Naive B cell (primary cell): ENCODE measurements around the gene LEPROT. TPM values are rescaled to one million over a fixed set of nuclear protein-coding genes. Genes with fewer than 3 reads are reported as not detected.
"Not testable (repeated sequence)": the region's sequence is repeated elsewhere in the genome, so short reads cannot be mapped to it uniquely, and the experiment has no call there.

Source experiments
- ATAC-seq, 2 donors: fragments of 150-1000 bp; cut with Tn5 transposase; 2 replicates each; pipeline ENCODE4 v1.10.0; 2021; ENCODE audit warnings: low read depth in 2 of 2, mild to moderate bottlenecking in 2 of 2, moderate library complexity in 2 of 2
- DNase-seq: peaks from one replicate; pipeline ENCODE4 v3.0.0; 2022
- H3K27ac Mint-ChIP-seq, 6 donors: one replicate each; pipeline ENCODE4 v1.8.0; 2020 to 2022; ENCODE audit warnings: mild to moderate bottlenecking in 6 of 6, mixed read lengths in 6 of 6, moderate library complexity in 5 of 6, inconsistent platforms in 2 of 6
- H3K27me3 Mint-ChIP-seq, 3 donors: one replicate each; pipeline ENCODE4 v1.8.0; 2021 to 2022; ENCODE audit warnings: mixed read lengths in 3 of 3, mild to moderate bottlenecking in 1 of 3
- H3K36me3 Mint-ChIP-seq, 2 donors: one replicate each; pipeline ENCODE4 v1.8.0; 2020 to 2022; ENCODE audit warnings: mixed read lengths in 2 of 2, inconsistent platforms in 1 of 2, mild to moderate bottlenecking in 1 of 2
- H3K4me1 Mint-ChIP-seq, 3 donors: one replicate each; pipeline ENCODE4 v1.8.0; 2020 to 2022; ENCODE audit warnings: mixed read lengths in 3 of 3, inconsistent platforms in 1 of 3, mild to moderate bottlenecking in 1 of 3, moderate library complexity in 1 of 3
- H3K4me3 Mint-ChIP-seq, 8 donors: one replicate each; pipeline ENCODE4 v1.8.0; 2020 to 2022; ENCODE audit warnings: mild to moderate bottlenecking in 8 of 8, mixed read lengths in 8 of 8, moderate library complexity in 8 of 8, inconsistent platforms in 2 of 8
- H3K9me3 Mint-ChIP-seq, 7 donors: one replicate each; pipeline ENCODE4 v1.8.0; 2020 to 2022; ENCODE audit warnings: mixed read lengths in 7 of 7, mild to moderate bottlenecking in 5 of 7, inconsistent platforms in 2 of 7, moderate library complexity in 1 of 7
- polyA plus RNA-seq, 6 donors: library from polyadenylated mRNA; unstranded; fragments of 300-500 nt; fragmentation: Illumina TruSeq; gene quantifications; one replicate each; pipeline ENCODE4 v1.2.3, GENCODE V29; 2021; ENCODE audit warnings: low read depth in 6 of 6

LEPROT gene
- polyA plus RNA-seq, 6 donors from 2014 or later: 7.9 to 11.1 (median 8.1) TPM; not detected in 1

DNA sequence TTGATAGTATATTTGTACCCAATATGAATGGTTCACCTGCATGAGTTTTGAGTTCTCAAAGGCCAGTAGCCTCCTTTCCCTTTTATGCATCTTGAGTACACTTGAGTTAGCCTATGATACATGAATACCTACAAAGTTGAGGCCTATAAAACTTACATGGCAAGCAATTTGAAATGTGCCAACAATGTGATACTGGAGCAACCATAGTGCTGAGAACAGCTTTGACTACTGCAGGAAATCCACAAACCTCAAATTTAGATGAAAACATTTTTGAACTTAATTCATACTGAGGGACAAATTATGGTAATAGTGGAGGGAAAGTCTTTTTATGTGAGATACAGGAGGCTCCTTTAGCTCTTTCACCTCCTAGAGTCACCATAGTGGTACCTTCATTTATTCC, 37.4 kb downstream of the LEPROT start:
- Mint-ChIP-seq H3K36me3 (peaks cover 9 to 13% of the 10 kb centered on the region in 2 donors), H3K9me3 (peaks cover 7 to 19% (median 10%) of the 10 kb centered on the region in 7 donors), H3K4me1 (peaks cover 0 to 5% (median 2%) of the 10 kb centered on the region in 3 donors), H3K27ac (no peak overlapping the region), H3K27me3 (peaks cover 0 to 6% (median 5%) of the 10 kb centered on the region in 3 donors), H3K4me3 (no peak overlapping the region)
- DNase-seq: no peak
- no peak for ATAC-seq

DNA sequence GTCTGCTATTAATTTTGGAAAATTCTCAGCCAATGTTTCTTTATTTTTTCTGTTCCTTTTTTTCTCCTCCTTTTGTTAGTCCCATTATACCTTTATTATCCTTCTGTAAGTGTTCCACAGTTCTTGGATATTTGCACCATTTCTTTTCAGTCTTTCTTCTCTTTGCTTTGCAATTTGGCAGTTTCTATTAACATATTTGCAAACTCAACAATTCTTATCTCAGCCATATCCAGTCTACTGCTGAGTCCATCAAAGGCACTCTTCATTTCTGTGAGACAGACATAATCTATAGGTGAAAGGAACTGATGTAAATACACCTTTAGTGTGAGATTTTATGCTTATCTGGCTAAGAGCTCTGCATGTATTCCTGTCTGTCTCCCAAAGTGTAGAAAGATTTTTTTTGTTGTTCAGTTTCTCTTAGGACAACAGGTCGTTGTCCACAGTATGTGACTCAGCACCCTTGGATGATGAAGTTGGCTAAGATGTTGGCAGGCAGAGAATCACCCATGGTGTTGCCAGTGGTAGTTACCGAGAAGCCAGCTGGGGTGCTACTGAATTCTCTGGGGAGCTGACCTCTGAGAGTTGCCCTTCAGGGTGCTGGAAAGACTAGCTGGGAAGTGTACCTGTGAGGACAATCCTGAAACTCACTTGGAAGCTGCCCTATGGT, 38.4 kb downstream of the LEPROT start:
- H3K36me3 Mint-ChIP-seq: peaks cover 13 to 14% of the 10 kb centered on the region in 2 donors
- peak overlapping the region in 1 of 6 donors; percentile 34 for H3K27ac Mint-ChIP-seq
- DNase-seq (no peak), ATAC-seq (no peak)
- no peak overlapping the region for H3K4me3 Mint-ChIP-seq
- H3K9me3 Mint-ChIP-seq: peaks cover 6 to 25% (median 14%) of the 10 kb centered on the region in 7 donors
- peaks cover 0 to 6% (median 5%) of the 10 kb centered on the region in 3 donors for H3K27me3 Mint-ChIP-seq
- H3K4me1 Mint-ChIP-seq: peaks cover 0 to 5% (median 2%) of the 10 kb centered on the region in 3 donors

DNA sequence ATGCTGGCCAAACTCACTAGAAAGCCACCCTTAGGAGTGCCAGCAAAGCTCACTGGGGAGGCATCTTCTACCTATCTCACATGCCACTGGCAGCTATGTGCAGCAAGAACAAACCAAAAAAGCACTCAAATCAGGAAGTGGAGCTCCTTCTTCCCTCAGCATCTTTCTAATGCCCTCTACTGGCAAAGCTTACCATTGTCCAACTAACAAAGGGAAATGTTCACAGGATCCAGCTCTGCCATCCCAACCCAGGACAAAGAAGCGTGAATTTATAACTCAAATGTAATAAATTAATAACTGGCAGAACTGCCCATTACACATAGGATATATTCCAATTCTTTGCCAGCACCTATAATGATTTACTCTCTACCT, 38.9 kb downstream of the LEPROT start:
- Mint-ChIP-seq H3K9me3 (peaks cover 6 to 25% (median 14%) of the 10 kb centered on the region in 7 donors), H3K27ac (no peak overlapping the region), H3K4me1 (peaks cover 0 to 5% (median 2%) of the 10 kb centered on the region in 3 donors), H3K4me3 (no peak overlapping the region), H3K27me3 (peaks cover 0 to 6% (median 5%) of the 10 kb centered on the region in 3 donors), H3K36me3 (peaks cover 13 to 14% of the 10 kb centered on the region in 2 donors)
- no peak for DNase-seq
- ATAC-seq: no peak

DNA sequence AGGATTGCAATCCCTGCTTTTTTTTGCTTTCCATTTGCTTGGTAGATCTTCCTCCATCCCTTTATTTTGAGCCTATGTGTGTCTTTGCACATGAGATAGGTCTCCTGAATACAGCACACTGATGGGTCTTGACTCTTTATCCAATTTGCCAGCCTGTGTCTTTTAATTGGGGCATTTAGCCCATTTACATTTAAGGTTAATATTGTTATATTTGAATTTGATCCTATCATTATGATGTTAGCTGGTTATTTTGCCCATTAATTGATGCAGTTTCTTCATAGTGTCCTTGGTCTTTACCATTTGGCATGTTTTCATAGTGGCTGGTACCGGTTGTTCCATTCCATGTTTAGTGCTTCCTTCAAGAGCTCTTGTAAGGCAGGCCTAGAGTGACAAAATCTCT, 45.4 kb downstream of the LEPROT start:
- not testable (repeated sequence) for H3K27ac Mint-ChIP-seq, H3K4me3 Mint-ChIP-seq, H3K4me1 Mint-ChIP-seq, DNase-seq, ATAC-seq
- H3K9me3 Mint-ChIP-seq: peaks cover 0 to 23% (median 17%) of the 10 kb centered on the region in 7 donors
- H3K27me3 Mint-ChIP-seq: peaks cover 0 to 12% (median 0%) of the 10 kb centered on the region in 3 donors
- H3K36me3 Mint-ChIP-seq: peaks cover 4 to 13% of the 10 kb centered on the region in 2 donors

DNA sequence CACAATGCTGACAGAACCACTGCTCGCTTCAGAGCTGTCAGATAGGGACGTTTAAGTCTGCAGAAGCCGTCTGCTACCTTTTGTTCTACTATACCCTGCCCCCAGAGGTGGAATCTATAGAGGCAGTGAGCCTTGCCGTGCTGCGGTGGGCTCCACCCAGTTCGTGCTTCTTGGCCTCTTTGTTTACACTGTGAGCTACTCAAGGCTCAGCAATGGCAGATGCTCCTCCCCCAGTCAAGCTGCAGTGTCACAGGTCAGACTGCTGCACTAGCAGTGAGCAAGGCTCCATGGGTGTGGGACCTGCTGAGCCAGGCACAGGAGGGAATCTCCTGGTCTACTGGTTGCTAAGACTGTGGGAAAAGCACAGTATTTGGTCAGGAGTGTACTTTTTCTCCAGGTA, 47.1 kb downstream of the LEPROT start:
- H3K4me3 Mint-ChIP-seq: no peak overlapping the region
- no peak for ATAC-seq
- DNase-seq: no peak

DNA sequence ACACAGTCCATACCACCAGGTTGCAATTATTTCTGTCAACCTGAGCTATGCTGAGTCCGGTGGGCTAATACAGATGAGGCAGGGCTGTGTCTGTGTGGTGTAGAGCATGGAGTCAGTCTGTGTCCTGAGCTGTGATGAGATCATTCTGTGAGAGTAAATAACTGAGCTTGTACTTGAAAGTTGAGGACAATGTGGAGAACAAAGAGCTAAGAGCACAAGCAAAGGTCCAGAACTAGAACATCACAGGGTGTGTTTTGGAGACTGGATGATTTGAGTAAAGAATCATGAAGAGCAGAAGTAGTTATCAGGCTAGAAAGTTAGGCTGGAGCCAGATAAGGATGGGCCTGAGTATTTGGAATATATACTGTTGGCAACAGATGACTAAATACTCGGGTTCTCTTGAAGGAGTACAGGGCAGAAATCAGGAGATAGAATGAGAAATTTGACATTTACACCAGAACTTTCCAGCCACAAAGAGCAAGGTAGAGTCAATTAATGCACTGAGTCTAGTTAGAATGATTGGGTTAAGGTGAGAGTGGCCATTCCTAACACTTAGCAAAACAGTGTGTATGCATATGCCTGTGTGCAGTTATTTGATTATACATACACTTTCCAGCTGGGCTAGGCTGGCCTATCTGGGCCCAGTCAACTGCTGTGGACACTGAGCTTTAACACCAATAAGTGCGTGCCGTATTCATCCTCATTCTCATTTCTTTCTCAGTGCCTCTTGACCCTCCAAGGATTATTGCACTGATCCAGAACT, 48.8 kb downstream of the LEPROT start:
- Mint-ChIP-seq H3K27ac (no peak overlapping the region), H3K4me3 (no peak overlapping the region), H3K27me3 (peaks cover 0 to 12% (median 0%) of the 10 kb centered on the region in 3 donors), H3K36me3 (peaks cover 4 to 8% of the 10 kb centered on the region in 2 donors), H3K4me1 (no peaks in the 10 kb centered on the region), H3K9me3 (peaks cover 0 to 16% (median 9%) of the 10 kb centered on the region in 7 donors)
- DNase-seq (no peak), ATAC-seq (no peak)

More for the DNA sequence above, 47.1 kb downstream of the LEPROT start:
- H3K27me3 Mint-ChIP-seq: peaks cover 0 to 12% (median 0%) of the 10 kb centered on the region in 3 donors
- H3K4me1 Mint-ChIP-seq: no peaks in the 10 kb centered on the region
- H3K36me3 Mint-ChIP-seq: peaks cover 4 to 13% of the 10 kb centered on the region in 2 donors
- no peak overlapping the region for H3K27ac Mint-ChIP-seq
- H3K9me3 Mint-ChIP-seq: peaks cover 0 to 23% (median 15%) of the 10 kb centered on the region in 7 donors

DNA sequence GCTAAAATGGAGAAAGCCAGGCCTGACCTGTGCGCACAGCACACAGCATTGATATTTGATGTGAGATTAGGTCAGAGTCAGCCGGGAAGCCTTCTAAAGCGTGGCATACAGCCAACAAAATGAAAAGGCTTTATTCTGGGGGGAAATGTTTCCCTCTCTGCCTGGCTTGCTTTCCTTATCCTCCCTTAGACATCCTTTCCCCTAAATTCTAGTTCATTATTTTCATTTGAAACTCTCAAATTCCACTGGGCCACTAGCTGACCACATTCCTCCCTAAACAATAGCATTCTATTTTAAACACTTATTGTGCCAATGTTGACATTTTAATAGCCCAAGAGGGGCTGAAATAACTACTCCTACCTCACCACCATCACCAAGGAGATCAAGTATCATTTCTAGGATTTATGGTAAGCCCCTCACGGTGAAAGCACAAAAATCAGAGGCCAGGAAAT, 49.4 kb downstream of the LEPROT start:
- no peak for ATAC-seq
- H3K9me3 Mint-ChIP-seq: peaks cover 0 to 11% (median 9%) of the 10 kb centered on the region in 7 donors

DNA sequence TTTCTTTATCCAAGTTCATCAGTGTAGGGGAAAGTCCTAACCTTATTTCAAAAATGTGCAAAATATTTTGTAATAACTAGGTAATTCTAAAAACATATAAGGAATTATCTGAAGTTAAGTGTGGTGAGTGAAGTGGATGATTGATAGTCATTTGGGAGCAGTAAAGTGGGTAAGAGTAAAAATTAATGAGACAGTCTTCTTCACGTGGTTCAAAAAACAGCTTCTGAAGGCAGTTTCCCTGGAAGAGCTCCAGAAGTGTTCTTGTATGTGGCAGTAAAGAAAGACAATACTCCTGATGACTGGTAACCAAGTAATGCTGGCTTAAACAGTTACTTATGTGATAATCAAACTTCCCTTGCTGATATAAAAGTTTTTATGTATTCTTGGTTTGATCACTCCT, 50.3 kb downstream of the LEPROT start:
- no peak overlapping the region for H3K27ac Mint-ChIP-seq
- no peak for DNase-seq
- no peaks in the 10 kb centered on the region for H3K4me1 Mint-ChIP-seq

More for the DNA sequence above, 49.4 kb downstream of the LEPROT start:
- DNase-seq: no peak
- H3K36me3 Mint-ChIP-seq: peaks cover 4% of the 10 kb centered on the region in 2 donors
- H3K4me1 Mint-ChIP-seq: no peaks in the 10 kb centered on the region
- H3K27ac Mint-ChIP-seq: no peak overlapping the region
- H3K4me3 Mint-ChIP-seq: no peak overlapping the region
- H3K27me3 Mint-ChIP-seq: peaks cover 0 to 12% (median 0%) of the 10 kb centered on the region in 3 donors

DNA sequence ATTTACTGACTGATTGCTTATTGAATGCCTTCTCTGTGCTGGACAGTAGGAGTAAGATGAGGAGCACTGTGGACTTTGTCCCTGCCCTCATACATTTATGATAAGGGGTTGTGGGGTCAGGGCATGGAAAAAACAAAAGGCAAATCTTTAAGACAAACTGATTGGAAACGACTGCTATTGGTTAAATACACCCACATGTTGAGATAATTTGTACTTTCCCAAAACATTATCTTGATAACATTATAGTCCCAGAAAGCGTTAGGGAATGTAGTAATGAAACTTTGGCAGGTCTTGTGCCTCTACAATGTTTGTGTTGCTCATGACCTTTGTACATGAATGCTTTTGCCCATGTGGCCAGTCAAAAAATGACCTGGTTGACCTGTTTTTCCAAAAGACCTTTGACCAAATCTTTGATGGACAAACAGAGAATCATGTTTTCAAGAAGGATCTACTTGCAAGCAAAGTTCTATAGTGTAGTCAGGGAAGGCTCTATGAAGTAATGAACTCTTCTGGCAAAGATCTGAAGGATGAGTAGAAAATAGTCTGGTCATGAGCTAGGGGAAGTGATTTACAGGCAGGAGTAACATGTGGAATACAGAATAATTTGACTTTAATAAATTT, 50.9 kb downstream of the LEPROT start:
- Mint-ChIP-seq H3K4me3 (no peak overlapping the region), H3K36me3 (peaks cover 0 to 3% of the 10 kb centered on the region in 2 donors), H3K27me3 (peaks cover 0 to 6% (median 0%) of the 10 kb centered on the region in 3 donors), H3K9me3 (peaks cover 0 to 5% (median 0%) of the 10 kb centered on the region in 7 donors), H3K27ac (no peak overlapping the region), H3K4me1 (no peaks in the 10 kb centered on the region)
- ATAC-seq (no peak), DNase-seq (no peak)

More for the DNA sequence above, 50.3 kb downstream of the LEPROT start:
- Mint-ChIP-seq H3K4me3 (no peak overlapping the region), H3K36me3 (peaks cover 0 to 4% of the 10 kb centered on the region in 2 donors), H3K27me3 (peaks cover 0 to 6% (median 0%) of the 10 kb centered on the region in 3 donors), H3K9me3 (peaks cover 0 to 8% (median 2%) of the 10 kb centered on the region in 7 donors)
- no peak for ATAC-seq

DNA sequence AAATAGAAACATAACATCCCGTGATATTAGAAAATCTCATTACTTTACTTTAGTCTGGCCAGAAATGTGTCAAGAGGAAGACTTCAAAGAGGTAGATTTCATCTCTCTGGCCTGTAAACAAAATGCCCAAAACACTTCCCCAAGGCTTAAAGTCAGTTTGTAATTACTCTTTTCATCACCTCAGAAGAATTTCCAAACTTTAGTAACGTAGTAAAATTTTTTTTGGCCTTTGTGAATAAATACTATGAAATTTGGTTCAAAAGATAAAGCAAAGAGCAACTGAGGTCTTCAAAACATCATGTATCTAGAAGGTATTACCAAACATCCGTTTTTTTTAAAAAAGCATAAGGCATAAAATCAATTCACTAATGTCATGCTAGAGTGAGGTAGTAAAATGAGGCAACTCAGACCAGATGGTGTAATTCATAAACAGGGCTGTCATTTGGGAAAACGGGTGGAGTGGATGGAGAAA, 51.4 kb downstream of the LEPROT start:
- DNase-seq (no peak), ATAC-seq (no peak)
- peaks cover 0 to under 1% (median 0%) of the 10 kb centered on the region in 3 donors for H3K27me3 Mint-ChIP-seq
- H3K9me3 Mint-ChIP-seq: no peaks in the 10 kb centered on the region
- no peaks in the 10 kb centered on the region for H3K36me3 Mint-ChIP-seq
- H3K27ac Mint-ChIP-seq: no peak overlapping the region
- H3K4me1 Mint-ChIP-seq: no peaks in the 10 kb centered on the region
- H3K4me3 Mint-ChIP-seq: no peak overlapping the region

DNA sequence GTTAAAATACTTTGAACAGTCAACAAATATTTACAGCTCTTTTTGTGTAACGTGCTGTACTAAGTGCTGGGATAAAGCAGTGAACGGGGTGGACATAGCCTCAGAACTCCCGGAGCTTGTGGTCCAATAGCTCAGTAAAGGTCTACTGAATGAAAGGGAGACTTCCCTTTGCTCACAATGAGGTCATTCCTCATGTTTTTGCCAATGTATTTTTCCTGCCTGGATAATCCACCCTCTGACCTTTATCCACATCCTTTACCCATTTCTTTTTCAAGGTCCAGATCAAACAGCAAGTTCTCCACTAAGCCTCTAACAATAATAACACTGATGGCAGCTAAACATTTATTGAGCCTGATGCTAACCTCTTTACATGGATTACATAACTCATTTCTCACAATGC, 55.9 kb downstream of the LEPROT start:
- no peak for ATAC-seq
- Mint-ChIP-seq H3K4me1 (no peaks in the 10 kb centered on the region), H3K27ac (no peak overlapping the region), H3K36me3 (no peaks in the 10 kb centered on the region), H3K4me3 (no peak overlapping the region), H3K9me3 (no peaks in the 10 kb centered on the region), H3K27me3 (no peaks in the 10 kb centered on the region)
- DNase-seq: no peak

DNA sequence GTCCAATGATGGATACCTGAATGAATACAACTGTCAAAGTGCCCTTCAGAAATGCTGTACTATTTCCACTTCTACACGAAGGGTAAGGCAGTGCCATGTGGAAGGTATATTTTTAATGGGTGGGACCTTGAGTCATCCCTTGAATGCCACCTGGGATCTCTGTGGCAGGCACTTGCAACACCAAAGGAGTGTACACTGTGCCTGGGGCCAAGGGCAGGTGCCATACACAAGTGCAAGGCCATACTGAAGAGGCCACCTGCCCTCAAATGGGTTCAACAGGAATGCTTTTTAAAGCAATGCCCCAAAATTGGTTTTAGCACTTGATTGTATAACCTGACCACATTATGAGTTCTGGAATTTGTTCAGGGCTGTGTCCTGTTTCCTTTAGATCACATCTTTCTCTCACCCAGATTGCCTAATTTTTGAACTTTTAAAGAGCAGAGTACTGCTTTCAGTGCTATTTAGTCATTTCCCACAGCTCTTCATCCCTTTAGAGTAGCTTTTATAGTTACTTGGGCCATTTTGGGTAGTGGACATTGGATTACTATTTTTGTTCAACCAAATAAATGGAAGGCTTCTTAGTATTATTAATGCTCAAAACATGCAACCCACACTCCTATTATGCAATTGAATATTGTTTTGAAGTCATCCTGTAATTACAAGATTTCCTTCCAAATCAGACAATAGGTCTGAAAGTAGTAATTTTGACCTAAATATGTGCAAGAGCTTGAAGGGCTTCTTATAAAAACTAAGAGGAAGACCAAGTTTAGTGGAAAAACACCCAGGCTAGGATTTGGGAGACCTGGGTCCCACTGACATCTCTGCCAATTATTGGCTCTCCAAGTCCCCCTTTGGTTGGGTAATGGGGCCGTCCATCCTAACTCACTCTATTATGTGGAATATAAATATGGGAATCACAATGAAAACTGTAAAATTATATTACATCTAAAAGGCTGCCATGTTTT, 57.2 kb downstream of the LEPROT start:
- ATAC-seq: no peak
- DNase-seq: no peak
- H3K27ac Mint-ChIP-seq: no peak overlapping the region
- no peaks in the 10 kb centered on the region for H3K27me3 Mint-ChIP-seq
- H3K4me3 Mint-ChIP-seq: no peak overlapping the region
- H3K4me1 Mint-ChIP-seq: no peaks in the 10 kb centered on the region
- H3K36me3 Mint-ChIP-seq: no peaks in the 10 kb centered on the region
- H3K9me3 Mint-ChIP-seq: no peaks in the 10 kb centered on the region
